HG02970 (cell line): ENCODE measurements around the gene TMEM59.
"Not testable (repeated sequence)": the region's sequence is repeated elsewhere in the genome, so short reads cannot be mapped to it uniquely, and the experiment has no call there.

ENCODE experiments used
- ATAC-seq: cut with Tn5 transposase; IDR thresholded peaks from one replicate; pipeline ENCODE4 v1.9.1; 2021; ENCODE audit warnings: mild to moderate bottlenecking, moderate library complexity, moderate number of reproducible peaks; ENCODE audit not compliant: unreplicated experiment, low FRiP score

TMEM59 gene, protein sequence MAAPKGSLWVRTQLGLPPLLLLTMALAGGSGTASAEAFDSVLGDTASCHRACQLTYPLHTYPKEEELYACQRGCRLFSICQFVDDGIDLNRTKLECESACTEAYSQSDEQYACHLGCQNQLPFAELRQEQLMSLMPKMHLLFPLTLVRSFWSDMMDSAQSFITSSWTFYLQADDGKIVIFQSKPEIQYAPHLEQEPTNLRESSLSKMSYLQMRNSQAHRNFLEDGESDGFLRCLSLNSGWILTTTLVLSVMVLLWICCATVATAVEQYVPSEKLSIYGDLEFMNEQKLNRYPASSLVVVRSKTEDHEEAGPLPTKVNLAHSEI

GRCh38 chr1:54052934-54053744, at the start of gene TMEM59, which contains the start of gene TCEANC2:
TSS of gene TMEM59 (minus strand) at chr1:54053204. CDS start at chr1:54053188, 16 bp downstream.
TSS of gene TCEANC2 (plus strand) at chr1:54053608. CDS start at chr1:54054423, 815 bp downstream.
- ATAC-seq = peak; percentile 95

DNA sequence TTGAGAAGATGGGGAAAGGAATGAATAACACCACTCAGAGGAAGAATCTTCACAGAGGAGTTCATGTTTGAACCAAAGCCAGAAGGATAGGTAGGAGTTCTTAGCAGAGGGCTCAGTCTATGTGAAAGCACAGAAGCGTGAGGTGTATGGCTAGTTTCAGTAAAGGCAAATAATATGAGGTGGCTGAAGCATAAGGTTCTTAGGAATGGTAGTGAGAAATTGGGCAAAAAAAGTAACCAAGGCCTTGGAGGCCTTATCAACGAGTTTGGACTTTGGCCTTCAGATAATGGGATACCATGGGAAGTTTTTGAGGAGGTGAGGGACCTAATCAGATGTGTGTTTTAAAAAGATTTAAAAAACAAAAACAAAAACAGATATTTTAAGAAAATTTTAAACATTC, 47.5 kb upstream of the TMEM59 start:
- no peak for ATAC-seq

DNA sequence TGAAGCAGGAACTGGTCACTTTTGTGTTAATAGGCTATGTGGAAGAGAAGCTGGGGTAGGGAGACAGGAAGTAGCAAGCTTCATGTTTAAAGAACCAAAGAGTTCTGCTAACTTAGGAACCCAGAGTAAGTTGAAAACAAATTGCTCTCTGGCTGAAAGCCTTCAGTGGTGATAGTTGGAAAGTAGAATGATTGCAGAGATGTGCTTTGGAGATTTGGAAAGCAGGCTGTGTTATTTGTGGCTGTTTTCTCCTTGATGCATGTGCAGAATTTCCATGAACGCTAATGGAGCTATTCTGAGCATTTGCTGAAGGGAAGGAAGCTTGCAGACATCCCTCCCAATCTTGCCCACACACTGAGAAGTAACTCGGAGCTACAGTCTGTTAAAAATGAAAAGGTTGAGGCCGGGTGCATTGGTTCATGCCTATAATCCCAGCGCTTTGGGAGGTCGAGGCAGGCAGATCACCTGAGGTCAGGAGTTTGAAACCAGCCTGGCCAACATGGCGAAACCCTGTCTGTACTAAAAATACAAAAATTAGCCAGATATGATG, 46.1 kb upstream of the TMEM59 start:
- no peak for ATAC-seq

DNA sequence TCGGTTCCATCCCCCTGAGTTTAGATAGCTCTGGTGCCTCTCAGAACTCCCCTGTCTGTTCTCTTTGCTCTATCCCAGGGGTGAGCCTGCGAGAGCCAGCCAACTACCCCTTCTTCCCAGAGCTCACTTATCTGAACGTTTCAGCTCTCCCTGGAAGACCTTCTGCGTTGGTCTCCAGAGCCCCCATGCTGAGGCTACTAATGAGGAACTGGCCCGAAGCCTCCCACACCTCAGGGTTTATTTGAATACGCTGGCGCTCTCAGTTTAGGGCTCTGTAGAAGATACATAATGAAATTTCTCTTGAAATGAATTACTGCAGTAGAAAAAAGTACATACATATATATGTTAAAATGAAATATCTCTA, 43.9 kb upstream of the TMEM59 start:
- ATAC-seq = no peak

DNA sequence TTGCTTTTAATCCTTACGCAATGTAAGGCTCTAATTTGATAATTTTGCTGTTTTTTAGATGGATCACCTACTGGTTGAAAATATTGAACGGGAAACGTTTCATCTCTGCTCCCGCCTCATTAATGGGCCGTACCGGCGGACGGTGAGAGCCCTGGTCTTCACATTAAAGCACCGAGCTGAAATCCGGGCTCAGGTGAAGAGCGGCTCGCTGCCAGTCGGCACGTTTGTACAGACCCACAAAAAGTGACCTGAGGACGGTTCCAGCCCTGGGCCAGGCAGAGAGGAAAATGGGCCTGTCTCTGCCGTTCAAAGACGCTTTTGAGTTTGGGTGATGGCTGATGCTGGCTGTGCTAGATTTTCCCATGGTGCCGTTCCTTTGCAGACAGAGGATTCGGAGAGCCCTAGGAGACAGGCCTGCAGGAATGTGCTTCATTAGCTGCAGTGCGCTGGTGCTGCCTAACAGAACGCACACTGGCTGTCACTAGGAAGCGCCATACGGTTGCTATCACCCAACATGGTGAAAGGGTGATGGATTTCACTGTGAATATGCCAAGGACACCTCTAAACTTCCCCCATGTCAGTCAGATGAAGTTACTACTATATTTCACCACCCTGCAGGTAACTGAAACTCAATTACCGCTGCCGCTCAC, 43.3 kb upstream of the TMEM59 start:
- ATAC-seq = no peak

DNA sequence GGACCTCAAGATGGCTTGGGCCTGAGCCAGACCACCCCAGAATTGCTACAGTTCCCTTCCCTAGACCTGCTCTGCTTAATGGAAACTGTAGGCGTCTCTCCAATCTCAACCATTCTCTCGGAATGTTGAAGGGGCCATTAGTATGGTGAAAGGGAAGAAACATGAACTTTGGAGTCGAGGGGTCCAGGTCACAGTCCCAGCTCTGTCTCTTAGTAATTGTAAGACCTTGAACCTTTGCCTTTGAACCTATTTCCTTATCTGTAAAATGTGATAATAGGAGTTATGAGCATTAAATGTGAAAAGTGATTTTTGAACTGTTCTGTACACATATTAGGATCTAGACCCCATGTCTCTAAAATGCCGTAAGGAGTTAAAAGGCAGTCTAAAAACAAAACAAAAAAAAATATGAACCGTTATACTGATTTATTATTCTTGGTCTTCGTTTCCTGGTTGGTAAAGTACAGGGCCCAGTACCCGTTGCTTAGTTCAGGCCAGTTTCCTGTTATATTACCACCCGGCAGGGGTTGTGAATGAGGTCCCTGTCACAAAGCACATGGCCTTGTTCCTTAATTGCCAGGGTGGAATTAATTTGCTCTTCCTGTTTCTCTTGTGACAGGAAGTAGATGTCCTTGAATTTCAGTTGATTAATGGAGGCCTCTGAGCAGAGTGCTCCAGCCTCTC, 42.7 kb upstream of the TMEM59 start:
- no peak for ATAC-seq

DNA sequence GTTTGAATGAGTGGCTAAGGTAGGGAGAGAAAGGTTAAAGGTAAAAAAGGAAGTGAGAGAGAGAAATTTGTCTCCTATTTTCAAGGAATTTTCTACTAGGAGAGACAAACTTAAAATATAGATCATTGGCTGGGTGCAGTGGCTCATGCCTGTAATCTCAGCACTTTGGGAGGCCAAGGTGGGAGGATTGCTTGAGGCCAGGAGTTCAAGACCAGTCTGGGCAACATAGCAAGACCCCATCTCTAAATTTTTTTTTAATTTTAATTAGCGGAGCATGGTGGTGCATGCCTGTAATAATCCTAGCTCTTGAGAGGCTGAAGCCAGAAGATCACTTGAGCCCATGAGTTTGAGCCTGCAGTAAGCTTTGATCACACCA, 41.7 kb upstream of the TMEM59 start:
- ATAC-seq = not testable (repeated sequence)

DNA sequence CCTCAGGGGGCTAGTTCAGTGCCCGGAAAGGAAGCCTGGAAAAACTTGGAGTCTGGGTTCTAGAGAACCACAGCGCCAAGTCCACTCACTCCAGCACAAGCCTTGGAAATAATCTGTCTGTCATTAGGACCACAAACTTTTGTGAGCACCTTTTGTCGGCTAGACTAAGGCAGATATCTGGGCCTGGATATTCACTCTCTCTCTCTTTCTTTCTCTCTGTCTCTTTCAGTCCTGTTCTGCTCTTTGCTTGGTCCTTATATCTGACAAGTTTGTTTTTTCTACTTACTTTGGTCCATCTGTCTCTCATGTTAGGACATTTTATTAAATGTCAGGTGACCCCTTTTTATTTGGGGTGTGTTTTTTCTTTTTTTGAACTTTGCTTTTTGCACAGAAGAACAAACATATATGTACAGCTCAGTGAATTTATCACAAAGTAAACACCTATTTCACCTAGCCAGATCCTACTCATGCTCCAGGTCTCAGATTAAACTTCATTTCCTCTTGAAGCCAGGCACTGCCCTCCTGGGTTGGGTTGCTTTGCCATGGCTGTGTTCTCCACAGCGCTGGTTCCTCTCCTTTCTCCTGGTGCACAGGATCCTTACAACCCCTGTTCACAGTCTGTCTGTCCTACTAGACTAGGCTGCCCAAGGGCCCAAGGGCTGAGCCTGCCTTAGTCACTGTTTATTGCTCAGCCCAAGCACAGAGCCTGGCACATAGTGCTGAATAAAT, 41.2 kb upstream of the TMEM59 start:
- no peak for ATAC-seq

GRCh38 chr1:54091666-54092065, 38.7 kb upstream of the TMEM59 start:
- ATAC-seq = no peak

GRCh38 chr1:54088385-54088784, 35.4 kb upstream of the TMEM59 start:
- ATAC-seq = no peak

GRCh38 chr1:54086754-54087153, 33.8 kb upstream of the TMEM59 start:
- ATAC-seq = no peak

GRCh38 chr1:54084794-54085193, 31.8 kb upstream of the TMEM59 start:
- ATAC-seq = no peak

DNA sequence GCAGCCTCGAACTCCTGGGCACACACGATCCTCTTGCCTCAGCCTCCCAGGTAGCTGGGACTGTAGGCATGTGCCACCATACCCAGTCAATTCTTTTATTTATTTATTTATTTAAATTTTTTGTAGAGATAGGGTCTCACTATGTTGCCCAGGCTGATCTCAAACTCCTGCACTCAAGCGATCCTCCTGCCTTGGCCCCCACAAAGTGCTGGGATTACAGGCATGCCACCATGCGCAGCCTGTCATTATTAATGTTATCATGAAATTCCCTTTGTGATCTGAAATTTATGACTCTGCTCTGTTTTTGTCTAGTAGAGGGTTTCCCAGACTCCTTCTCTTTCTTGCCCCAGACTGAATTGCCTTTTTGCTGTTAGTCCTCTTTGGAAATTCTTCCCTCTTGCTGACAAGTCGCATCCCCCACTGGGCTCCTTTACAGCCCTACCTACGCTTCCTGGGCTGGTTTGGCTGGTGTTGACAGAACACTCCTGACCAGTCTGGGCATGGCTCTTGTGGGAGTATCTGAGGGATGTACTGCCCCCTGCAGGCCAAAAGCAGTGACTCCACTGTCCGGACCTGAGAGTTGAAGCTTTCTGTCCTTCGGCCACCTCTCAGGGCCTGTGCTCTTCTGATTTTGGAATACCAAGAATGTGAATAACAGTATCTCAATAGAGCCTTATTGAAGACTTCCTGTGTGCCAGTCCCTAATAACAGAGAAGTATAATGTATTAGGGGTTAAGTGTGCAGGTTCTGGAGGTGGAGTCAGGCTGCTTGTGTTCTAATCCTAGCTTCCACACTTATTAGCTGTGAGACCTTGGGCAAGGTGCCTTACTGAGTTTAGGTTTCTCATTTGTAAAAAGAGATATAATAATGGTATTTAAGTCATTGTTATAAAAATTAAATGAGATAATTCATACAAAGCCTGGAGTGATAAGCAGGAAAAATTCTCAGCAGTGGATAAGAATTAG, 28.6 kb upstream of the TMEM59 start:
- ATAC-seq = no peak

DNA sequence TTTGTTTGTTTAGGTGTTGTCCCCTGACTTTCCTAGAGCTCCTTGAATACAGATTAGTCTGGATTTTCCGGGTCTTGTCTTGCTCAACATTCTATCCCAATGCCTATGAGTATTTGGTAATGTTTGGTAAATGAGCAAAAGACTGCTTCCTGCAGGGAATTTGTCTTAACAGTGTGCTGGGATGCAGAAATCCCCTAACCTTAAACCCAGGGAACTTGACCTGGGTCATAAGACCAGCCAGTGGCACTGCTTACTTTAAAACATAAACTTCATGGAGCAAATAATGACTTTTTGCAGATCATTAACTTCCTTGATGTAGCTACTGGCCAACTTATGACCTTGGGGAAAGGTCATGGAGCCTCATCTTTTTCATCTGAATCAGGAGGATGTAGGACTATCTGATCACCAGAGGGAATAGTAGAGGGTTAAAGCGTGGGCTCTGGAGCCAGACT, 27.6 kb upstream of the TMEM59 start:
- ATAC-seq = no peak

GRCh38 chr1:54077359-54077758, 24.4 kb upstream of the TMEM59 start:
- no peak for ATAC-seq

- no peak for ATAC-seq
Observed at GRCh38 chr1:54070171-54070837, 17.3 kb upstream of the TMEM59 start.

DNA sequence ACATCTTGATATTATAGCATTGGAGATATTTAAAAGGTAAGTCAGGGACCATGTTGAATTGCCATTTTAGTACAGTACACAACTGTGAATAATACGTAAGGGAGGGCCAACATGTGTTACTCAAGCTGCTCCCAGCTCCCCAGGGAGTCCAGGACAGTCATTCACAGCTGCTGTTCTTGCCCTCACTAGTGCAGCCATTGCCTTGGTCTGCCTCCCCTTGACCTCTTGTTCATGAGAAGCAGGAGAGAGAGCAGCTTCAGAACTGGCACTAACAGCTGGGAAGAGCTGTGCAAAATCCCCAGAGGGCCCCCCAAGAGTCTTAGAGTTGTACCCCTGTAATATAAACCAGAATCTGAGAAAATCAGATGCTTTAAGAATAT, 16.8 kb upstream of the TMEM59 start:
- ATAC-seq = no peak

DNA sequence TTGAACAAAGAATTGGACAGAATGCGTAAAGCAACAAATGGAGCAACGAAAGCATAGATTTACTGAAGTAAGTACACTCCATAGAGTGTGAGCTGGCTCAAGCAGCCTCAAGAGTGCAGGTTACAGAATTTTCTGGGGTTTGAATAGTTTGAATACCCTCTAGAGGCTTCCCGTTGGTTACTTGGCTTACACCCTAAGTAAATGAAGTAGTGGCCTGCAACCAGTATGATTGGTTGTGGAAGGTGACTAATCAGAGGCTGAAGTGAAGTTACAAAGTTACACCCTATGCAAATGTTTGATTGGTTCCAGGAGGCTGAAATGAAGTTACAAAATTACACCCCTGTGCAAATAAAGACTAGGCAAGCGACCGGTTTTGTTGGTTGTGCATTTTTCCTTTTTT, 11.3 kb upstream of the TMEM59 start:
- ATAC-seq = no peak
